ENCODE results near the gene ZNF79. TPM values are rescaled to one million over a fixed set of nuclear protein-coding genes. Genes with fewer than 3 reads are reported as not detected.

The ZNF79 gene
- total RNA-seq, 4 donors from 2014 or later = 5.3 to 16.3 (median 12.7) TPM

DNA sequence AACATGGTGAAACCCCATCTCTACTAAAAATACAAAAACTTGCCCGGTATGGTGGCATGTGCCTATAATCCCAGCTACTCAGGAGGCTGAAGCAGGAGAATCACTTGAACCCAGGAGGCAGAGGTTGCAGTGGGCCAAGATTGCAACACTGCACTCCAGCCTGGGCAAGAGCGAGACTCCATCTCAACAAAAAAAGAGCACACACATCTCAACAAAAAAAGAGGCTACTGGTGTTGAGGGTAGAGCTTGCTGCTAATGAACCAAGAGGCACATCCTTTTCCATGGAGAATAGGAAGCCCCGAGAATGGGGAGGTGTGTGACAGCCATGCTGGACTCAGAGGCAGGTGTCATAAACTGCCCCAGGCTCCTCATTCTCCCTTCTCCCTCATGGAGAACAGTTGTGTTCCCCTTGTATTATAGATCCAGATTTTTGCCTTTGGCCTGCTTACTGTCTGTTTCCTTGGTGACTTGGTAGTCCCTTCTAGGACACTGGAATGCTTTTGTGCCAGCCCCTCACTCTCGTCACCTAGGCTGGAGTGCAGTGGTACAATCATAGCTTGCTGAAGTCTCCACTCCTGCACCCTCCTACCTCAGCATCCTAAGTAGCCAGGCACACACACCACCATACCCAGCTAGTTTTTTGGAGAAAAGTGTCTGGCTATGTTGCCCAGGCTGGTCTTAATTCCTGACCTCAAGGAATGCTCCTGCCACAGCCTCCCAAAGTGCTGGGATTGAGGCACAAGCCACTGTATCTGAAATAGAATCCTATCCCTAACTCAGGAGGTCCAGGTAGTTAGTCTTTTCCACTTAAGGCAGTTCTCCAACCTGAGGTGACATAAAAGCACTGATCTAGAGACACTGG lies 21.9 kb downstream of the ZNF79 start:
- Histone ChIP-seq H3K36me3 (peaks cover 0 to 88% of the 10 kb centered on the region in 2 donors), H3K4me3 (no peak overlapping the region)

GRCh38 chr9:127446713-127447415 lies 22.7 kb downstream of the ZNF79 start:
- Histone ChIP-seq H3K4me1 (peaks cover 3 to 28% (median 15%) of the 10 kb centered on the region in 3 donors), H3K27ac (peak overlapping the region in 1 of 4 donors; percentile 27), H3K36me3 (peaks cover 0 to 80% of the 10 kb centered on the region in 2 donors), H3K27me3 (no peaks in the 10 kb centered on the region), H3K9me3 (no peaks in the 10 kb centered on the region), H3K4me3 (no peak overlapping the region)
- ATAC-seq = no peak
- TF ChIP-seq POLR2AphosphoS5 (IDR thresholded peaks at IDR 0.05) = no peak
- no peak for TF ChIP-seq EP300 (IDR thresholded peaks at IDR 0.05)
- no peak for TF ChIP-seq CTCF (IDR thresholded peaks at IDR 0.05)
- TF ChIP-seq POLR2A (IDR thresholded peaks at IDR 0.05) = no peak
- WGBS, 2 donors (ENCODE audit: low coverage in 1 of 2) = 64 to 71% methylated on average over 4 to 5 of the region's 7 CpGs

More for the DNA sequence above, 21.9 kb downstream of the ZNF79 start:
- H3K27me3 ChIP-seq = no peaks in the 10 kb centered on the region
- H3K9me3 ChIP-seq = no peaks in the 10 kb centered on the region
- WGBS, 2 donors (ENCODE audit: low coverage in 1 of 2) = 80 to 88% methylated on average over 3 to 4 of the region's 4 CpGs
- ATAC-seq = no peak
- peaks cover 3 to 26% (median 15%) of the 10 kb centered on the region in 3 donors for H3K4me1 ChIP-seq
- TF ChIP-seq POLR2A (IDR thresholded peaks at IDR 0.05) (no peak), EP300 (IDR thresholded peaks at IDR 0.05) (no peak), CTCF (IDR thresholded peaks at IDR 0.05) (no peak), POLR2AphosphoS5 (IDR thresholded peaks at IDR 0.05) (no peak)
- peak overlapping the region in 1 of 4 donors; percentile 10 for H3K27ac ChIP-seq

- WGBS, 2 donors (ENCODE audit: low coverage in 1 of 2) = 68 to 78% methylated on average over 3 to 7 of the region's 7 CpGs
- Histone ChIP-seq H3K36me3 (peaks cover 0 to 73% of the 10 kb centered on the region in 2 donors), H3K9me3 (no peaks in the 10 kb centered on the region), H3K27me3 (no peaks in the 10 kb centered on the region), H3K4me1 (peaks cover 3 to 35% (median 19%) of the 10 kb centered on the region in 3 donors), H3K27ac (peak overlapping the region in 1 of 4 donors; percentile 27), H3K4me3 (no peak overlapping the region)
- TF ChIP-seq CTCF (IDR thresholded peaks at IDR 0.05) (no peak), POLR2A (IDR thresholded peaks at IDR 0.05) (no peak), POLR2AphosphoS5 (IDR thresholded peaks at IDR 0.05) (no peak), EP300 (IDR thresholded peaks at IDR 0.05) (no peak)
- no peak for ATAC-seq
Measured at GRCh38 chr9:127447416-127448111, 23.4 kb downstream of the ZNF79 start.

DNA sequence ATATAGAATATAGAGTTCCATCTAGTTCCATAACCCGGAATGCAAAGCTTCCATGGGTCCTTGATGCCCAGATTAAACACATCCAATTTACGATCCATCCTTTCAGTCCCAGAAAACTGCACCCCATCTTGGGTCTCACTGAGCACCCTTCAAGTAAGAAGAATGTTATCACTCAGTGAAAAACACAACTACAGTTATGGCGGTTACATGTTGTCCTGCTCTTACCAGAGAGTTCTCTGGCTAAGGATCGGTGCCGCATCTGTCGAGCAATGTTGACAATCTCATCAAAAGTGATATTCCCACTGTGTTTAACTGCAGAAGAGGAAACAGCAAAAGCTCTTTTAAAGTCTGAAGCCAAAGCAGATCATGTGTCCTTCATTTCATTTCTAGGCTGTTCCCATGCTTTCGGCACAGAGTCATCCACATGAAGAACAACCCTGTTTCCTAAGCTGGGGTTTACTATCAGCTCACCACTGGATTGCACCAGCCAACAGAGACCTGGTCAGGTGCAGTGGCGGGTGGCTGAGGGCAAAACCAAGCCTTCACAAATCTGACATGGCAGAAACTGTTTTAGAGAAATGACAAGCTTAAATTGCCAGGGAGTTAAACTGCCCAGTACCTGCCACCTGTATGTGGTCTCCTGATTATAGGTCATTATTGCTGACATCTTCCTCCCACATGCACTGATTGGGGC lies 24.1 kb downstream of the ZNF79 start:
- Histone ChIP-seq H3K36me3 (peaks cover 0 to 67% of the 10 kb centered on the region in 2 donors), H3K4me3 (no peak overlapping the region), H3K27ac (peak overlapping the region in 2 of 4 donors; percentile 2 to 98), H3K27me3 (no peaks in the 10 kb centered on the region), H3K4me1 (peaks cover 3 to 42% (median 20%) of the 10 kb centered on the region in 3 donors), H3K9me3 (no peaks in the 10 kb centered on the region)
- ATAC-seq = no peak
- TF ChIP-seq POLR2AphosphoS5 (IDR thresholded peaks at IDR 0.05) (no peak), CTCF (IDR thresholded peaks at IDR 0.05) (no peak), EP300 (IDR thresholded peaks at IDR 0.05) (no peak), POLR2A (IDR thresholded peaks at IDR 0.05) (no peak)
- WGBS, 2 donors (ENCODE audit: low coverage in 1 of 2) = 83 to 95% methylated on average over 7 to 8 of the region's 8 CpGs
